ENCODE data around the gene SERPINE2.

GRCh38 chr2:224073676-224074075 lies 34.6 kb upstream of the SERPINE2 start:
- TF ChIP-seq POLR2A (IDR thresholded peaks at IDR 0.05; ENCODE audit: low read length) (no peak), GATA1 (IDR thresholded peaks at IDR 0.05; ENCODE audit: low read depth, low read length) (no peak)

All from erythroblast (primary cell).